Measurements from ENCODE around the gene BCAM.

BCAM gene

GRCh38 chr19:44772959-44773358 lies 35.9 kb upstream of the BCAM start:
- 0 out of 2 replicates have a peak, but pooled peaks cover 7% of the 10 kb centered on the region for H3F3A ChIP-seq (ENCODE audit: insufficient read depth)
- H3K27ac ChIP-seq (ENCODE audit: low read depth, low read length): no peak overlapping the region
- no peak overlapping the region for H3K9ac ChIP-seq (ENCODE audit: low read length)
- TF ChIP-seq EZH2phosphoT487 (conservative IDR thresholded peaks at IDR 0.05; ENCODE audit: low read length): no peak
- TF ChIP-seq CTCF (IDR thresholded peaks at IDR 0.05; ENCODE audit: insufficient read depth, low read length, poor library complexity, severe bottlenecking): no peak
- H3K4me3 ChIP-seq (ENCODE audit: insufficient read depth, low read length, poor library complexity, severe bottlenecking): no peak overlapping the region
- H4K20me1 ChIP-seq (ENCODE audit: low read depth, low read length): no peaks in the 10 kb centered on the region
- no peak overlapping the region for H3K4me2 ChIP-seq (ENCODE audit: low read depth, low read length, poor library complexity, severe bottlenecking)
- no peaks in the 10 kb centered on the region for H3K36me3 ChIP-seq (ENCODE audit: low read length)
- H3K9me3 ChIP-seq (ENCODE audit: insufficient read depth, low read length): no peaks in the 10 kb centered on the region
- H3K27me3 ChIP-seq (ENCODE audit: low read length): no peaks in the 10 kb centered on the region
- no peak overlapping the region for H2AFZ ChIP-seq (ENCODE audit: low read depth, low read length, severe bottlenecking)
- H3K79me2 ChIP-seq (ENCODE audit: insufficient read depth, low read length): no peaks in the 10 kb centered on the region
- no peaks in the 10 kb centered on the region for H3K9me2 ChIP-seq (replicated peaks; ENCODE audit: insufficient read depth, low read length)

- no peak overlapping the region for H2AFZ ChIP-seq (ENCODE audit: low read depth, low read length, severe bottlenecking)
- H3K4me3 ChIP-seq (ENCODE audit: insufficient read depth, low read length, poor library complexity, severe bottlenecking): no peak overlapping the region
- no peak overlapping the region for H3K27ac ChIP-seq (ENCODE audit: low read depth, low read length)
- H3K9ac ChIP-seq (ENCODE audit: low read length): no peak overlapping the region
- no peaks in the 10 kb centered on the region for H3K79me2 ChIP-seq (ENCODE audit: insufficient read depth, low read length)
- H3K9me3 ChIP-seq (ENCODE audit: insufficient read depth, low read length): no peaks in the 10 kb centered on the region
- H3K4me2 ChIP-seq (ENCODE audit: low read depth, low read length, poor library complexity, severe bottlenecking): no peak overlapping the region
- no peaks in the 10 kb centered on the region for H4K20me1 ChIP-seq (ENCODE audit: low read depth, low read length)
- no peaks in the 10 kb centered on the region for H3F3A ChIP-seq (ENCODE audit: insufficient read depth)
- H3K36me3 ChIP-seq (ENCODE audit: low read length): no peaks in the 10 kb centered on the region
- TF ChIP-seq EZH2phosphoT487 (conservative IDR thresholded peaks at IDR 0.05; ENCODE audit: low read length): no peak
- TF ChIP-seq CTCF (IDR thresholded peaks at IDR 0.05; ENCODE audit: insufficient read depth, low read length, poor library complexity, severe bottlenecking): no peak
- H3K9me2 ChIP-seq (replicated peaks; ENCODE audit: insufficient read depth, low read length): no peaks in the 10 kb centered on the region
- H3K27me3 ChIP-seq (ENCODE audit: low read length): no peaks in the 10 kb centered on the region
Measured at GRCh38 chr19:44775676-44776240, 33.1 kb upstream of the BCAM start.

GRCh38 chr19:44776402-44777096 lies 32.4 kb upstream of the BCAM start:
- H4K20me1 ChIP-seq (ENCODE audit: low read depth, low read length): no peaks in the 10 kb centered on the region
- no peak overlapping the region for H3K4me2 ChIP-seq (ENCODE audit: low read depth, low read length, poor library complexity, severe bottlenecking)
- H3K27ac ChIP-seq (ENCODE audit: low read depth, low read length): no peak overlapping the region
- no peak overlapping the region for H2AFZ ChIP-seq (ENCODE audit: low read depth, low read length, severe bottlenecking)
- H3K9me2 ChIP-seq (replicated peaks; ENCODE audit: insufficient read depth, low read length): no peaks in the 10 kb centered on the region
- H3K4me3 ChIP-seq (ENCODE audit: insufficient read depth, low read length, poor library complexity, severe bottlenecking): no peak overlapping the region
- no peak overlapping the region for H3K9ac ChIP-seq (ENCODE audit: low read length)
- H3K79me2 ChIP-seq (ENCODE audit: insufficient read depth, low read length): no peaks in the 10 kb centered on the region
- H3K36me3 ChIP-seq (ENCODE audit: low read length): no peaks in the 10 kb centered on the region
- H3F3A ChIP-seq (ENCODE audit: insufficient read depth): no peaks in the 10 kb centered on the region
- TF ChIP-seq EZH2phosphoT487 (conservative IDR thresholded peaks at IDR 0.05; ENCODE audit: low read length) (no peak), CTCF (IDR thresholded peaks at IDR 0.05; ENCODE audit: insufficient read depth, low read length, poor library complexity, severe bottlenecking) (no peak)
- no peaks in the 10 kb centered on the region for H3K9me3 ChIP-seq (ENCODE audit: insufficient read depth, low read length)
- no peaks in the 10 kb centered on the region for H3K27me3 ChIP-seq (ENCODE audit: low read length)

Measured in SU-DHL-6 (cell line).